Activated CD4-positive, alpha-beta T cell treated with anti-CD3 and anti-CD28 coated beads, Interleukin-2, amount 10 ng/mL, durations not matched to agents 7 days and 5 days (primary cell): ENCODE results near the gene PCSK5. TPM values are rescaled to one million over a fixed set of nuclear protein-coding genes. Genes with fewer than 3 reads are reported as not detected.

Source experiments
- CTCF ChIA-PET: fragments of 350-600 bp; sonication (Branson Sonifier 250); formaldehyde crosslinking; loops from one replicate; lab custom pipeline; 2021; ENCODE audit warnings: antibody characterized with exemption; lab: Charles Lee
- POLR2A ChIA-PET: fragments of 350-600 bp; sonication (Branson Sonifier 250); formaldehyde crosslinking; loops from one replicate; lab custom pipeline; 2021; ENCODE audit warnings: antibody characterized with exemption; lab: Charles Lee
- DNase-seq: peaks from one replicate; pipeline ENCODE4 v3.0.0-alpha.2; 2020
- H3K27ac Mint-ChIP-seq: one replicate; pipeline ENCODE4 v1.8.0; 2021; ENCODE audit warnings: mild to moderate bottlenecking, moderate library complexity, mixed read lengths
- H3K27me3 Mint-ChIP-seq: one replicate; pipeline ENCODE4 v1.8.0; 2021; ENCODE audit warnings: mixed read lengths
- H3K36me3 Mint-ChIP-seq: one replicate; pipeline ENCODE4 v1.8.0; 2021; ENCODE audit warnings: low read depth, mixed read lengths
- H3K4me1 Mint-ChIP-seq: one replicate; pipeline ENCODE4 v1.8.0; 2021; ENCODE audit warnings: mixed read lengths
- H3K4me3 Mint-ChIP-seq: one replicate; pipeline ENCODE4 v1.8.0; 2021; ENCODE audit warnings: mild to moderate bottlenecking, moderate library complexity, mixed read lengths
- H3K9me3 Mint-ChIP-seq: one replicate; pipeline ENCODE4 v1.8.0; 2021; ENCODE audit warnings: mixed read lengths
- total RNA-seq, 2 experiments: library from RNA; stranded (reverse); gene quantifications; one replicate each; pipeline ENCODE4 v1.2.3, GENCODE V29; 2021

Gene PCSK5
- total RNA-seq, 2 experiments from 2014 or later, result 3.9 to 4.3 TPM

DNA sequence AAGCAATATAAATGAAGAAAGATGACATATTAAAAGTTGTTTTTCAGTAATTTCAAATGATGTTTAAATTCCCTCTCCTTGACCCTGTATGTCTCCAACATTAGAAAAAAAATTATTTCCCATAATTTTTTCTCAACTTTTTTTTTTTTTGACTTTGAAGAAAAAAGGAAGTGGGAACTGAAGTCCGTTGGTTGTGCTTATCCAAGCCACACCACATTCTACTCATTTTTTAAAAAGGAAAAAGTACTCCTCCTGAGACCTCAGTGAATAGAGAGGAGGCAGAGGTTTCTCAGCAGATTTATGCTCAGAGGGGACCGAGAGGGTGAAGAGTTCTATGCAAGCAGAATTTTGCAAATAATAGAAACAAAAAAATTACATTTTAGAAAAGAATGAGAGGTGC, 123.3 kb downstream of the PCSK5 start:
- H3K36me3 Mint-ChIP-seq, result no peaks in the 10 kb centered on the region
- H3K27me3 Mint-ChIP-seq, result no peaks in the 10 kb centered on the region
- no peak for DNase-seq
- no peak overlapping the region for H3K4me3 Mint-ChIP-seq
- ChIA-PET POLR2A (no interaction called here), CTCF (interaction anchor here (0.6 kb wide), 1 partner anchor 344 kb away, joined by 4 read pairs; no protein-coding TSS in a partner anchor)
- H3K9me3 Mint-ChIP-seq, result peaks cover 2% of the 10 kb centered on the region
- H3K27ac Mint-ChIP-seq, result no peak overlapping the region
- peaks cover 19% of the 10 kb centered on the region for H3K4me1 Mint-ChIP-seq

DNA sequence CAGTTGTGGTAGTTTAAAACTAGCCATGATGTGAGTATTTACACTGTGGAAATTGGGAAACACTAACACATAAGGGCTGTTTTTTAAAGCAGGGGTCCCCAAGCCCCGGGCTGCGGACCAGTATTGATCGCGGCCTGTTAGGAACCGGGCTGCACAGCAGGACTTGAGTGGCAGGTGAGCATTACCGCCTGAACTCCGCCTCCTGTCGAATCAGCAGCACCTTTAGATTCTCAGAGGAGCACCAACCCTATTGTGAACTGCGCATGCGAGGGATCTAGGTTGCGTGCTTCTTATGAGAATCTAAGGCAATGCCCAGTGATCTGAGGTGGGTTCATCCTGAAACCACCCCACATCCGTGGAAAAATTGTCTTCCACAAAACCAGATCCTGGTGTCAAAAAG, 127.8 kb downstream of the PCSK5 start:
- Mint-ChIP-seq H3K36me3 (peaks cover 8% of the 10 kb centered on the region), H3K27ac (peak overlapping the region; percentile 84), H3K9me3 (peaks cover 7% of the 10 kb centered on the region), H3K27me3 (no peaks in the 10 kb centered on the region), H3K4me1 (peaks cover 56% of the 10 kb centered on the region), H3K4me3 (no peak overlapping the region)
- CTCF ChIA-PET, result no interaction called here
- DNase-seq, result no peak
- POLR2A ChIA-PET, result no interaction called here

DNA sequence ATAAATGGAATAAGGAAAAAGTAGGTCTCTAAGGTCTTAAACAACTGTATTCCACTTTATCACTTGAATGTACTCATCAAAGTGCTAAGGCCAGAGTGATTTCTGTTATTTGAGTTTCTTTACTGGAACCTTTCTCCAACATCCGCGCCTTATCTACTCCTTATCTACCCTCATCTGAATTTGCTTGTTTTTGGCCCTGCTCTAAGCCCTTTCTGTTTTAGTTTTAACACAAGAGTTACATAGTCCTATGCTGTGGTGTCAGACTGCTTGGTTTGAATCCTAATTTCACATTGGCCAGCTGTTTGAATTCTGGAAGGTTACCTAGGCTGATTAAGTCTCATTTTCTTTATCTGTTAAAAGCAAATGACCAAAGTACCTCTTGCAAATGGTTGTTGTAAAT, 128.3 kb downstream of the PCSK5 start:
- CTCF ChIA-PET, result interaction anchor here (0.6 kb wide), 1 partner anchor 683 kb away, joined by 3 read pairs; no protein-coding TSS in a partner anchor
- Mint-ChIP-seq H3K4me1 (peaks cover 62% of the 10 kb centered on the region), H3K4me3 (no peak overlapping the region), H3K27me3 (no peaks in the 10 kb centered on the region), H3K36me3 (peaks cover 8% of the 10 kb centered on the region), H3K9me3 (peaks cover 7% of the 10 kb centered on the region), H3K27ac (peak overlapping the region; percentile 84)
- POLR2A ChIA-PET, result no interaction called here
- peak; percentile 8 for DNase-seq

DNA sequence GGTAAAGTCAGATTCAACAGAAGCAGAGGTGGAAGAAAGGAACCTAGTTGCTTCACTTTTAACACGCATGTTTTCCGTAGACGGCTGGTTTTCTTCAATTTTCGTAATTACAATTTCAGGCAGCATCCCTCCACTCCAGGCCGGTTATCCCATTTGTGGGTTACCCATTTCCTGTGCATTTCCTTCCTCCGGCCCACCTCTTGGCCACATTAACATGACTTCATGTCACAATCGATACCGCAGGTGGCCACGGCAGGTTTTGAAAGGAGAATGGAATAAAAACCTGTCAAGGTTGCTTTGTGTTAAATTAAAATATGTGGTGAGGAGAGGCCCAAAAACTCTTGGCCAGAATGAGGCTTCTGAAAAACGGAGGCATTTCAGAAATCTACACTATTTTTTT, 130.2 kb downstream of the PCSK5 start:
- POLR2A ChIA-PET, result no interaction called here
- no peaks in the 10 kb centered on the region for H3K27me3 Mint-ChIP-seq
- peaks cover 78% of the 10 kb centered on the region for H3K4me1 Mint-ChIP-seq
- no peak for DNase-seq
- CTCF ChIA-PET, result no interaction called here
- peaks cover 7% of the 10 kb centered on the region for H3K9me3 Mint-ChIP-seq
- H3K4me3 Mint-ChIP-seq, result no peak overlapping the region
- H3K27ac Mint-ChIP-seq, result peak overlapping the region; percentile 15
- H3K36me3 Mint-ChIP-seq, result peaks cover 8% of the 10 kb centered on the region

DNA sequence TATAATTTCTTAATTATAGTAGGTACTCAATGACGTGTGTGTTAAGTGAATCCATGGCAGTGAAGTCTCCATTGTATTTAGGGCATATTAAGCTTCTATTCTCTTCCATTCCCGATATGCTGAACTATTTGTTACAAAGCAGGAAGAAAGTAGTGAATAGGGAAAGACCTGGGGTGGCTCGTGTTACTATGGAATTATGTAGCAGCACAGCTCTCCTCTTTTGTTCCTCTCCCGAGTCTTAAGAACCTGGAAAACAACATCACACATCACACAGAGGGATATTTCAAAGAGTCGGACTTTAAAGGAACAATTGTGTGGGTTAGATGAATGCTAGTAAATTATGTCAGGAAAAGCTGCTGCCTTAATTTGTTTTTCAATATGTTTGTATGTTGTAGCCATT, 131.8 kb downstream of the PCSK5 start:
- Mint-ChIP-seq H3K9me3 (peaks cover 5% of the 10 kb centered on the region), H3K27me3 (no peaks in the 10 kb centered on the region), H3K4me3 (no peak overlapping the region), H3K27ac (no peak overlapping the region), H3K4me1 (peaks cover 91% of the 10 kb centered on the region), H3K36me3 (peaks cover 17% of the 10 kb centered on the region)
- CTCF ChIA-PET, result interaction anchor here (0.6 to 1.1 kb wide), 2 partner anchors 728 to 912 kb away, joined by 3 read pairs; no protein-coding TSS in a partner anchor
- no peak for DNase-seq
- POLR2A ChIA-PET, result no interaction called here

DNA sequence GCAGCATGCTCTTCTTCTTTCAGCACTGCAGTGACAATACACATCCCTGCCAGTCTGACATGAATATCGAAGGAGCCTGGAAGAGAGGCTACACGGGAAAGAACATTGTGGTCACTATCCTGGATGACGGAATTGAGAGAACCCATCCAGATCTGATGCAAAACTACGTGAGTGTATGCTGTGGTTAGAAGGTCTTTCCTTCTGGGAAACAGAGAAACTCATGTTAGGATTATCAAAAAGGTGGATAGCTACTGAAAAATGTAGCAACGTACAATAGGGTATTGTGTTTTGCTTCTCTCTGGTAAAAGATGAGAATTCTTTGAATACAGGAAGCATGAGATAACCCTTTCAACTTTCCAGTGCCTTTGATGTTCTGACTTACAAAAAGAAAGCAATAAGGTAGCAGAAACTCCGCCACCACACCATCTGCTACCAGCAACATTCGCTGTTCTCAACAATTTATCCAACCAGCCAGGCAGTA, 133.3 kb downstream of the PCSK5 start:
- Mint-ChIP-seq H3K4me1 (peaks cover 91% of the 10 kb centered on the region), H3K4me3 (peak overlapping the region; percentile 60), H3K27me3 (no peaks in the 10 kb centered on the region), H3K27ac (peak overlapping the region; percentile 95), H3K9me3 (peaks cover 9% of the 10 kb centered on the region), H3K36me3 (peaks cover 28% of the 10 kb centered on the region)
- POLR2A ChIA-PET, result no interaction called here
- DNase-seq, result peak; percentile 71
- CTCF ChIA-PET, result interaction anchor here (0.7 to 1.1 kb wide), 2 partner anchors 203 to 730 kb away, joined by 3 read pairs; no protein-coding TSS in a partner anchor

DNA sequence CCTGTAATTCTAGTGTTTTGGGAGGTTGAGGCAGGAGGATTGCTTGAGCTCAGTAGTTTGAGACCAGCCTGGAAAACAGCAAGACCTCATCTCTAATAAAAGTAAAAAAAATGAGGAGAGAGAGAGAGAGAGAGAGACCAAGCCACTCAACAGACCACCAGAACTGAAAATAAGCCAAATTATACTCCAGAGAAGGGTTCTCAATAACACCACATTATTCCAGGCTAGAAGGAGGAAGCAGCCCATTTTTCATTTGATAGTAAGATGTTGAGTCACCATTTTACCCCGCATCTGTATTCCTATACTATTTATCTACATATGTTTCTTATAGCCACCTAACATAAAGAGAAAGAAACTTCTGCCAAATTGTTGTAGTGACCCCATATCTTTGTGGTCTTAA, 134.8 kb downstream of the PCSK5 start:
- Mint-ChIP-seq H3K27me3 (no peaks in the 10 kb centered on the region), H3K9me3 (peaks cover 9% of the 10 kb centered on the region), H3K4me3 (no peak overlapping the region), H3K4me1 (peaks cover 82% of the 10 kb centered on the region), H3K27ac (peak overlapping the region; percentile 95), H3K36me3 (peaks cover 34% of the 10 kb centered on the region)
- no peak for DNase-seq
- ChIA-PET POLR2A (no interaction called here), CTCF (no interaction called here)

DNA sequence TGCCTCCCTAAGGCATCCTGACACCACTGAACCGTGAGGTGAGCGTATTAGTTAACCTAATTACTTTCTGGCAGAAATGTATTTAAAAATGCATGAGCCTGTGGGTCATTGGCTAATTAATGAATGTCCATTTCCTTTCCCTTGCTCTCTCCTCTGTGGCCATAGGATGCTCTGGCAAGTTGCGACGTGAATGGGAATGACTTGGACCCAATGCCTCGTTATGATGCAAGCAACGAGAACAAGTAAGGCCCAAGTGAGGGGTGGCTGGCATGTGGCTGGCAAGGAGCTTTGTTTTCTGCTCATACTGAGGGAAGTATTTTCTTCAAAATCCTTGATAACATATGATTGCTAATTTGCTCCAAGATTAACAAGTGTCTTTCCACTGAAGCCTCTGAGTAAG, 136.3 kb downstream of the PCSK5 start:
- peak overlapping the region; percentile 32 for H3K27ac Mint-ChIP-seq
- CTCF ChIA-PET, result no interaction called here
- no peak overlapping the region for H3K4me3 Mint-ChIP-seq
- no peak for DNase-seq
- peaks cover 8% of the 10 kb centered on the region for H3K9me3 Mint-ChIP-seq
- H3K36me3 Mint-ChIP-seq, result peaks cover 33% of the 10 kb centered on the region
- POLR2A ChIA-PET, result no interaction called here
- no peaks in the 10 kb centered on the region for H3K27me3 Mint-ChIP-seq
- H3K4me1 Mint-ChIP-seq, result peaks cover 69% of the 10 kb centered on the region

DNA sequence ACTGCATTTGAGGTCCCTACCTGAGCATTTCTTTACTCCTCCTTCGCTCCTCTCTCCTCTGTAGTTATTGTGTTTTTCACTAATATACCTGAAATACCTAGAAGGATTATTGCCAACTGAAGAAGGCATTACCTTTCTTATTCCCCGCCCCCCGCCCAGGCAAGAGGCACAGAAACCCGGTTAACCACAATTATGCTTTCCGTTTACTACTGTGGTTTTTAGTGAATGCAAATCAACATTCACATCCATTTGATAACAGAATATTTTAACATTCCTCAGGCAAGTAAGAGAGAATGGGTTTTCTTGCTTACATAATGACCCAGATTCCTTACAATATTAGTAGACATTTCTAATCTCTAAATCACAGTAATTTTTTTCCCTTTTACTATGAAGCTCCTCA, 136.9 kb downstream of the PCSK5 start:
- POLR2A ChIA-PET, result no interaction called here

DNA sequence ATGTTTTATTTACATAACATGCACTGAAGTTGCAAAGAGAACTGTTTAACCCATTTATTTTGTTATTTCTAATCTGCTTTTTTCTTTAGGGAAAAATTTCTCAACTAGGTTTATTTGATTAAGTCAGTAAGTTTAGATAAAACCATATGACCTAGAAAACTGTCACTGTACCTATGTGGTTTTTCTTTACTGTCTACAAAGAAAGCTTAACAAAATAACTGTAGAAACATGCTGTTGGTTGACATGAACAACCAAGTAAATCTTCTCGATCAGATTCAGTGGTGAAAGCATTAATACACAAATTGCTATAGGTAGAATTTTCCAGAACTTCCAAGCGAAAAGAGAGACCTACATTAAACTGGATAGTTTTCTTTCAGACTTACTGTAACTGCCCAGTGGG, 137.4 kb downstream of the PCSK5 start:
- DNase-seq, result no peak
- CTCF ChIA-PET, result interaction anchor here (0.8 kb wide), 1 partner anchor 272 kb away, joined by 3 read pairs; no protein-coding TSS in a partner anchor
- peaks cover 70% of the 10 kb centered on the region for H3K4me1 Mint-ChIP-seq
- POLR2A ChIA-PET, result no interaction called here
- H3K27ac Mint-ChIP-seq, result peak overlapping the region; percentile 32
- peaks cover 6% of the 10 kb centered on the region for H3K9me3 Mint-ChIP-seq
- H3K36me3 Mint-ChIP-seq, result peaks cover 36% of the 10 kb centered on the region
- peak overlapping the region; percentile 42 for H3K4me3 Mint-ChIP-seq
- no peaks in the 10 kb centered on the region for H3K27me3 Mint-ChIP-seq

More for the DNA sequence above, 136.9 kb downstream of the PCSK5 start:
- H3K4me3 Mint-ChIP-seq, result peak overlapping the region; percentile 42
- peak overlapping the region; percentile 15 for H3K27ac Mint-ChIP-seq
- peak; percentile 43 for DNase-seq
- CTCF ChIA-PET, result interaction anchor here (0.8 kb wide), 1 partner anchor 273 kb away, joined by 3 read pairs; no protein-coding TSS in a partner anchor
- peaks cover 70% of the 10 kb centered on the region for H3K4me1 Mint-ChIP-seq
- no peaks in the 10 kb centered on the region for H3K27me3 Mint-ChIP-seq
- peaks cover 35% of the 10 kb centered on the region for H3K36me3 Mint-ChIP-seq
- H3K9me3 Mint-ChIP-seq, result peaks cover 7% of the 10 kb centered on the region

DNA sequence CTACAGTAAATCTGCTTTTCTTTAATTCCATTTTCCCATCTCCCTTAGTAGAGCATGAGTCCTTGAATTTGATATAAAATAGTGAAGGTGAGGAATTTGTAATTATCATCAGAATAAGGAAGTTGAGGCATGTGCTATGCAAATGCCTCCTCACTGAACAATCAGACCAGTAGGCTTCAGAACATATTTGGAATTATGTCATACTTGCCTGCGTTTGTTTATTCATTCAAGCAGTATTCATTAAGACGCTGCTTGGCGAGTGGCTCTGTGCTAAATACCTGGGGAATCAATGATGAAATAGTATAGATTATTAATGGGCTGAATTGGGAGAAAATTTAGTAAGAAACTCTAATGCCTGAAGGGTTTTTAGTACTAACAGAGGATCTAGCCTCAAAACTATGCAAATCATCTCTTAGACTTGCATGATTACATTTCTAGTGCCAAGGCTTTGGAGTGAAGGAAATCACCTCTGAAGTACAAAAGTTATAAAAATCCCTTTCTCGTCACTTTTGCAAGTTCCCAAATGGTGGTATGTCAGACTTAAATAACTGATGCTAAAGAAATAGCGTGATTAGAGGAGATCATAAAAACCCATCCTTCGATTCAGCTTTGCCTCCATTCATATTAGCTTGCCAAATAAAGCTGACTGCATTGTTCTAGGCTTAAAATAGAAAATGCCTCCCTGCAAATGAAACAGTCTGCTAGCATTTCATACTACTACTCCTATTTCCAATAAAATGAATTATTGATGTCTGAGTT, 141.7 kb downstream of the PCSK5 start:
- Mint-ChIP-seq H3K9me3 (peaks cover 4% of the 10 kb centered on the region), H3K4me3 (no peak overlapping the region), H3K27ac (peak overlapping the region; percentile 50), H3K36me3 (peaks cover 36% of the 10 kb centered on the region), H3K27me3 (no peaks in the 10 kb centered on the region), H3K4me1 (peaks cover 37% of the 10 kb centered on the region)
- POLR2A ChIA-PET, result no interaction called here
- no peak for DNase-seq
- CTCF ChIA-PET, result no interaction called here

DNA sequence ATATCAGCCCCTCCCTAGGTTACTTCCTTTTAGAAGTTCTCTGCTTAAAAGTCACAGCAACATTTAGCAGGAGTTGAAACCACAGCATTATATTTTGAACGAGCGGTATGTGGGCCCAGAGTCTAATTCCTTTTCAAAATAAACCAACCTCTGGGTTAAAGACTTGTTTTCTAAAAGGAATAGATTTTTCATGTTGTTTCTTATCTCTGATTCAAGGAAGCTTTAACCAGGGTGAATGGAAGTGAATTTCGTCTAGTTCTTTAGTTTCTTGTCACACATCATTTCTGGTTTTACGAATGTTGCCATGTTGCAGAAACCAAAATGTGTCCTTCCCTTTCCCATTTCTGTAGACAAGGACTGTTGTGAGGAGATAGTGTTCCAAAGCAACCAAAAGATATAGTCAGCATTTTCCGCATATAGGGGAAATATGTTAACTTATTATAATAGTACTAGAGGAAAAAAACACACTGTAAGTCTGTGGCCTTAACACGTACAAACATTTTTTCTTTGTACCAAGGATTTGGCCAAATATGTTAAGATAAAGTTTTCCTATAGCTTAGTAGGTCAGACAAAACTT, 142.4 kb downstream of the PCSK5 start:
- CTCF ChIA-PET, result no interaction called here
- Mint-ChIP-seq H3K27ac (peak overlapping the region; percentile 50), H3K36me3 (peaks cover 33% of the 10 kb centered on the region), H3K27me3 (no peaks in the 10 kb centered on the region), H3K4me3 (no peak overlapping the region), H3K4me1 (peaks cover 31% of the 10 kb centered on the region), H3K9me3 (peaks cover 4% of the 10 kb centered on the region)
- no peak for DNase-seq
- POLR2A ChIA-PET, result no interaction called here

DNA sequence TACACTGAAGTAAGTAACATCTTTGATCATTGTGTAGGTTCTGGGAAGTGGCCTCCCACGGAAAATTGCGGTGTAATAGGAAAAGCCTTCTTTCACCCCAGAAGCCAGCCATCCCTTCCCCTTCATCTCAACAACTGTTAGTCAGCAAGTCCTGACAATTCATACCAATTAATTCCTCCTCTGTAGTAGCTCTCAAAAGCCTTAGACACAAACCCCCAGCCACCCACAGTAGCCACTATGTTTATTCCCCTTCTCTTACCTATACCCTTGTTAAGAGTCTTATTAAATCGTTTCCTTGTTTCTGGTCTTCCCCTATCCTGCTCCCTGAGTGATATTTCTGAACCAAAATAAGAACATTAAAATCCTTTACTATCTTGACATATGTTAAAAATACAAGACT, 143.6 kb downstream of the PCSK5 start:
- ChIA-PET CTCF (no interaction called here), POLR2A (no interaction called here)
- Mint-ChIP-seq H3K4me3 (no peak overlapping the region), H3K4me1 (peaks cover 21% of the 10 kb centered on the region), H3K27me3 (no peaks in the 10 kb centered on the region), H3K27ac (no peak overlapping the region), H3K9me3 (no peaks in the 10 kb centered on the region), H3K36me3 (peaks cover 21% of the 10 kb centered on the region)
- DNase-seq, result no peak
